ENCODE data around the gene PRSS22.

DNA sequence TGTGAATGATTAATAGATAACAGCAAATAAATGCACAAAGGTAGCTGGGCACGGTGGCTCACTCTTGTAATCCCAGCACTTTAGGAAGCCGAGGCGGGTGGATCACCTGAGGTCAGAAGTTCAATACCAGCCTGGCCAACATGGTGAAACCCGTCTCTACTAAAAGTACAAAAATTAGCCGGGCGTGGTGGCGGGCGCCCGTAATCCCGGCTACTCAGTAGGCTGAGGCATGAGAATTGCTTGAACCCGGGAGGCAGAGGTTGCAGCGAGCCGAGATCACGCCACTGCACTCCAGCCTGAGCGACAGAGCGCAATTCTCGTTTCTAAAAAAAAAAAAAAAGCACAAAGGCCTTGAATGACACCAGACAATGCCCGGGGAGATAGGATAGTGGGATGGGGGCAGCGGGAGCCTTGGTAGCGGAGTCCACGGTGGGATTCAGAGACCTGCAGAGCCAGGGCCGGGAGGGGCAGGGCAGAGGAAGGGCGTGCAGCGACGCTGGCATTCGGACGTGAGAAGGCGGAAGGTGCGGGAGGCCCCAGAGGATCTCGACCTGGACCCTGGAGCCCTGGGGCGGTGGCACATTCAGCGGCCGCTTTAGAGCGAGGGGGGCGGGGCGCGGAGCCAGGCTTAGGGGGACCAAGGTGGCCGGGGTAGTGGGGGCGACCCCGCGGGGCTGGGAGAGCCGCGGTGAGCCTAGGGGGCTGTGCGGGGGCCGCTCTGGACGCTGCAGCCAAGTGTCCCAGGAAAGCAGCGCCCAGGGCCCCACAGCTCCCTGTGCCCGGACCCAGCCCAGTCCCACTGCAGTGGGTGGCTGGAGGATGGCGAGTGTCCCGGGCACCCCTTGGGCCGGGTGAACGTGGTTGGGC is 24.0 kb upstream of the PRSS22 start:
- TF ChIP-seq, protein P1, sequence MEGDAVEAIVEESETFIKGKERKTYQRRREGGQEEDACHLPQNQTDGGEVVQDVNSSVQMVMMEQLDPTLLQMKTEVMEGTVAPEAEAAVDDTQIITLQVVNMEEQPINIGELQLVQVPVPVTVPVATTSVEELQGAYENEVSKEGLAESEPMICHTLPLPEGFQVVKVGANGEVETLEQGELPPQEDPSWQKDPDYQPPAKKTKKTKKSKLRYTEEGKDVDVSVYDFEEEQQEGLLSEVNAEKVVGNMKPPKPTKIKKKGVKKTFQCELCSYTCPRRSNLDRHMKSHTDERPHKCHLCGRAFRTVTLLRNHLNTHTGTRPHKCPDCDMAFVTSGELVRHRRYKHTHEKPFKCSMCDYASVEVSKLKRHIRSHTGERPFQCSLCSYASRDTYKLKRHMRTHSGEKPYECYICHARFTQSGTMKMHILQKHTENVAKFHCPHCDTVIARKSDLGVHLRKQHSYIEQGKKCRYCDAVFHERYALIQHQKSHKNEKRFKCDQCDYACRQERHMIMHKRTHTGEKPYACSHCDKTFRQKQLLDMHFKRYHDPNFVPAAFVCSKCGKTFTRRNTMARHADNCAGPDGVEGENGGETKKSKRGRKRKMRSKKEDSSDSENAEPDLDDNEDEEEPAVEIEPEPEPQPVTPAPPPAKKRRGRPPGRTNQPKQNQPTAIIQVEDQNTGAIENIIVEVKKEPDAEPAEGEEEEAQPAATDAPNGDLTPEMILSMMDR (conservative IDR thresholded peaks at IDR 0.05; ENCODE audit: low read length): no peak
- TF ChIP-seq EZH2phosphoT487 (IDR thresholded peaks at IDR 0.05; ENCODE audit: borderline replicate concordance, low read depth, low read length): no peak
